ENCODE results near the gene PCDHGA3. TPM values are rescaled to one million over a fixed set of nuclear protein-coding genes. Genes with fewer than 3 reads are reported as not detected.

The PCDHGA3 gene
- polyA plus RNA-seq, 3 donors: not detected

DNA sequence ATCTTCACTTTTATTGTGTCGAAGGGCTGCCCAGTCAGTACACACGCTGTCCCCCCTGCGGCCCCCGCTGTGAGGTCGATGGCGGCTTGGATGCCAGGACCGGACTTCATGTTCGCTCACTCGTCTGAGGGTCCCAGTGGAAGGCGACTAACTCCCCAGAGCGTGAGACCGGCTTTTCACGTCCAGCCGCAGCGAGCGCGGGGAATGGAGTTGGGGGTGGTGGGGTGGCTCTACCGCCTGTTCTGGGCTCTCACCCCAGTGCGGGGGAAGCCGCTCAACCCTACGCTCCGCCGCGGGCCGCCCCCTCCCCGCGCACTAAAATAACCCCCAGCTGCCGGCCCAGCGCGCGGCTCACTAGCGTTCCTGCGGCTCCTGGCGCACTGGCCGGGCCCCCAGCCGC lies 39.9 kb upstream of the PCDHGA3 start, which contains the start of gene SLC25A2:
Gene SLC25A2, minus strand, starts transcription at position 294 of the 400 bp plus-strand sequence. Its CDS starts 184 bp downstream, at position 110.
- no peak for DNase-seq
- H3K4me2 ChIP-seq (replicated peaks; ENCODE audit: extremely low read depth, low read length, poor library complexity, severe bottlenecking): no peak within 1 kb of the TSS
- 67% methylated on average over 36 of the region's 36 CpGs for WGBS (ENCODE audit: insufficient coverage)
- no peaks in the 10 kb centered on the region for H3K36me3 ChIP-seq (replicated peaks in 1 of 2; ENCODE audit: control insufficient read depth in 1 of 2, insufficient read depth in 2 of 2, low read length in 2 of 2)
- Mint-ChIP-seq H3K27ac (no peak within 1 kb of the TSS), H3K27me3 (ENCODE audit: low read depth in 3 of 3) (no peaks in the 10 kb centered on the region), H3K4me1 (no peaks in the 10 kb centered on the region), H3K4me3 (no peak within 1 kb of the TSS), H3K9me3 (peaks cover 44 to 88% (median 78%) of the 10 kb centered on the region in 7 donors), H3K36me3 (no peaks in the 10 kb centered on the region)
- H4K20me1 ChIP-seq (ENCODE audit: insufficient read depth, low read length): no peaks in the 10 kb centered on the region
- H3K4me1 ChIP-seq (ENCODE audit: control insufficient read depth in 1 of 2, insufficient read depth in 2 of 2, low read length in 2 of 2): no peaks in the 10 kb centered on the region
- H3K4me3 ChIP-seq (replicated peaks in 1 of 3; ENCODE audit: low read depth in 2 of 3, low read length in 3 of 3): peak within 1 kb of the TSS in 1 of 3 experiments; percentile 21
- H3K27me3 ChIP-seq (ENCODE audit: control insufficient read depth in 2 of 2, insufficient read depth in 2 of 2, low read length in 2 of 2): no peaks in the 10 kb centered on the region
- intact Hi-C loops (cut with micrococcal nuclease): no loop called here
- no peak within 1 kb of the TSS for H3K27ac ChIP-seq (ENCODE audit: low read depth in 1 of 2, low read length in 2 of 2)
- H3K9ac ChIP-seq (ENCODE audit: insufficient read depth, low read length, poor library complexity, severe bottlenecking): no peak within 1 kb of the TSS
- H2AFZ ChIP-seq (ENCODE audit: insufficient read depth, low read depth, low read length, poor library complexity, severe bottlenecking): no peak within 1 kb of the TSS
- TF ChIP-seq, protein P1, sequence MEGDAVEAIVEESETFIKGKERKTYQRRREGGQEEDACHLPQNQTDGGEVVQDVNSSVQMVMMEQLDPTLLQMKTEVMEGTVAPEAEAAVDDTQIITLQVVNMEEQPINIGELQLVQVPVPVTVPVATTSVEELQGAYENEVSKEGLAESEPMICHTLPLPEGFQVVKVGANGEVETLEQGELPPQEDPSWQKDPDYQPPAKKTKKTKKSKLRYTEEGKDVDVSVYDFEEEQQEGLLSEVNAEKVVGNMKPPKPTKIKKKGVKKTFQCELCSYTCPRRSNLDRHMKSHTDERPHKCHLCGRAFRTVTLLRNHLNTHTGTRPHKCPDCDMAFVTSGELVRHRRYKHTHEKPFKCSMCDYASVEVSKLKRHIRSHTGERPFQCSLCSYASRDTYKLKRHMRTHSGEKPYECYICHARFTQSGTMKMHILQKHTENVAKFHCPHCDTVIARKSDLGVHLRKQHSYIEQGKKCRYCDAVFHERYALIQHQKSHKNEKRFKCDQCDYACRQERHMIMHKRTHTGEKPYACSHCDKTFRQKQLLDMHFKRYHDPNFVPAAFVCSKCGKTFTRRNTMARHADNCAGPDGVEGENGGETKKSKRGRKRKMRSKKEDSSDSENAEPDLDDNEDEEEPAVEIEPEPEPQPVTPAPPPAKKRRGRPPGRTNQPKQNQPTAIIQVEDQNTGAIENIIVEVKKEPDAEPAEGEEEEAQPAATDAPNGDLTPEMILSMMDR (IDR thresholded peaks at IDR 0.05): no peak
- H3K9me3 ChIP-seq (replicated peaks in 1 of 2; ENCODE audit: control insufficient read depth in 1 of 2, insufficient read depth in 1 of 2, low read length in 2 of 2): peaks cover 79 to 95% of the 10 kb centered on the region in 2 donors
- no peaks in the 10 kb centered on the region for H3K79me2 ChIP-seq (ENCODE audit: insufficient read depth, low read length)

DNA sequence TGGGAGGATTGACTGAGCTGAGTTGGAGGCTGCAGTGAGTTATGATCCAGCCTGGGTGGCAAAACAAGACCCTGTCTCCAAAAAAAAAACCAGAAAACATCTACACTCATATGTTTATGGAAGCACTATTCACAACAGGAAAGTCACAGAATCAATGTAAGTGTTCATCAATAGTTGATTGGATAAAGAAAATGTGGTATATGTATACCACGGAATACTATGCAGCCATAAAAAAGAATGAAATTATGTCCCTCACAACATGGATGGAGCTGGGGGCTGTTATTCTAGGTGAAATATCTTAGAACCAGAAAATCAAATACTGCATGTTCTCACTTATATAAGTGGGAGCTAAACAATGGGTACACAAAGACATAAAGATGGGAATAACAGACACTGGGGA lies 37.0 kb upstream of the PCDHGA3 start:
- intact Hi-C loops (cut with micrococcal nuclease): no loop called here

More for the DNA sequence above, 37.0 kb upstream of the PCDHGA3 start:
- H3K27me3 ChIP-seq (ENCODE audit: control insufficient read depth in 2 of 2, insufficient read depth in 2 of 2, low read length in 2 of 2): no peaks in the 10 kb centered on the region
- peaks cover 0 to 2% of the 10 kb centered on the region in 2 donors for H3K36me3 Mint-ChIP-seq
- no peak overlapping the region for H3K27ac ChIP-seq (ENCODE audit: low read depth in 1 of 2, low read length in 2 of 2)
- no peak for DNase-seq
- H3K4me1 Mint-ChIP-seq: no peaks in the 10 kb centered on the region
- no peaks in the 10 kb centered on the region for H3K27me3 Mint-ChIP-seq (ENCODE audit: low read depth in 3 of 3)
- H3K79me2 ChIP-seq (ENCODE audit: insufficient read depth, low read length): no peaks in the 10 kb centered on the region
- no peak overlapping the region for H3K4me3 Mint-ChIP-seq
- TF ChIP-seq, protein P1 (IDR thresholded peaks at IDR 0.05): no peak
- no peak overlapping the region for H3K4me2 ChIP-seq (replicated peaks; ENCODE audit: extremely low read depth, low read length, poor library complexity, severe bottlenecking)
- no peaks in the 10 kb centered on the region for H3K4me1 ChIP-seq (ENCODE audit: control insufficient read depth in 1 of 2, insufficient read depth in 2 of 2, low read length in 2 of 2)
- H3K36me3 ChIP-seq (replicated peaks in 1 of 2; ENCODE audit: control insufficient read depth in 1 of 2, insufficient read depth in 2 of 2, low read length in 2 of 2): no peaks in the 10 kb centered on the region
- H3K4me3 ChIP-seq (replicated peaks in 1 of 3; ENCODE audit: low read depth in 2 of 3, low read length in 3 of 3): no peak overlapping the region
- no peak overlapping the region for H2AFZ ChIP-seq (ENCODE audit: insufficient read depth, low read depth, low read length, poor library complexity, severe bottlenecking)
- H4K20me1 ChIP-seq (ENCODE audit: insufficient read depth, low read length): no peaks in the 10 kb centered on the region
- no peak overlapping the region for H3K9ac ChIP-seq (ENCODE audit: insufficient read depth, low read length, poor library complexity, severe bottlenecking)
- H3K9me3 Mint-ChIP-seq: peaks cover 47 to 89% (median 80%) of the 10 kb centered on the region in 7 donors
- WGBS (ENCODE audit: insufficient coverage): no CpG with 5 or more reads among the region's 1 CpG
- H3K9me3 ChIP-seq (replicated peaks in 1 of 2; ENCODE audit: control insufficient read depth in 1 of 2, insufficient read depth in 1 of 2, low read length in 2 of 2): peaks cover 74 to 85% of the 10 kb centered on the region in 2 donors
- no peak overlapping the region for H3K27ac Mint-ChIP-seq
